Duodenal mucosa (tissue), 2 donors: Measurements from ENCODE around the gene ASAP3.

Experiments used
- H3K27ac ChIP-seq: one replicate; pipeline ENCODE4 v1.7.0; 2013; ENCODE audit warnings: low read depth, low read length
- H3K27me3 ChIP-seq, 2 donors: one replicate each; pipeline ENCODE4 v1.7.0; 2013; ENCODE audit warnings: low read length in 2 of 2, control low read depth in 1 of 2; ENCODE audit not compliant: insufficient read depth in 2 of 2, control insufficient read depth in 1 of 2
- H3K36me3 ChIP-seq, 2 donors: one replicate each; pipeline ENCODE4 v1.7.0; 2013; ENCODE audit warnings: low read length in 2 of 2, control low read depth in 1 of 2; ENCODE audit not compliant: insufficient read depth in 2 of 2, control insufficient read depth in 1 of 2
- H3K4me1 ChIP-seq, 2 donors: one replicate each; pipeline ENCODE4 v1.7.0; 2013; ENCODE audit warnings: low read length in 2 of 2, control low read depth in 1 of 2; ENCODE audit not compliant: insufficient read depth in 2 of 2, control insufficient read depth in 1 of 2
- H3K4me3 ChIP-seq, 2 donors: one replicate each; pipeline ENCODE4 v1.7.0; 2013; ENCODE audit warnings: low read length in 2 of 2, low read depth in 1 of 2
- H3K9ac ChIP-seq, 2 donors: one replicate each; pipeline ENCODE4 v1.7.0; 2013; ENCODE audit warnings: low read length in 2 of 2, low read depth in 1 of 2
- H3K9me3 ChIP-seq, 2 donors: one replicate each; pipeline ENCODE4 v1.7.0; 2013; ENCODE audit warnings: low read length in 2 of 2, control low read depth in 1 of 2; ENCODE audit not compliant: control insufficient read depth in 1 of 2

Gene ASAP3

DNA sequence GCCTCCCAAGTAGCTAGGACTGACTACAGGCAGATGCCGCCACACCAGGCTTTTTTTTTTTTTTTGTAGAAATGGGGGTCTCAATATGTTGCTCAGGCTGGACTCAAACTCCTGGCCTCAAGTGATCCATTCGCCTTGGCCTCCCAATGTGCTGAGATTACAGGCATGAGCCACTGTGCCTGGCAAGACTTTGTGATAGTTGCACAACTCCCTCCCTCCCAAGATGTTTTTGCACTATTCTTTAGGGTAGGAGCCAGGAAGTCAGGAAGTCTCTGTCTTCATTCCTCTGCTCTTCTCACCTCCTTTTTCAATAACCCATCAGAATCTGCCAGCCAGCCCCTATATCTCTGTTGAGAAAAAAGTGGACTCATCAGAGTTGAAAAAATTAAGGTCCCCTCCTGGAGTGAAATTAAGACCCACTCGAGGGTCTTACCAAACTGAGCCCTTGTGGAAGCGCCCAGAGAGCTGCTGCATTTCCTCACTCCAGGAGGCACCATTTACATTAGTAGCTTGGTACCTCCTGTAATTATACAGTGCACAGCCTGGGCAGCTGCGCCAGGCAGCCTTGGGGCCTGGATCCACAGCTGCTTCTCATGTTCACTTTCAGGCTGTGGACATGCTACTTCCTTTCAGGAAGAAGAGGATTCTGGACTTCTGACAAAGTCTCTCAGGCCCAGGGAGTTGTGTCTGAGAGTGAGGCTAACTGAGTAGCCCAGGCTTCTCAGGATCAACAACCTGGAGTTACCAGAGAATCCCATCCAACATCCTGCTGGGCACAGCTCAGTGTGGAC, 83.5 kb downstream of the ASAP3 start:
- no peak overlapping the region for H3K9ac ChIP-seq
- peaks cover 9 to 33% of the 10 kb centered on the region in 2 donors for H3K36me3 ChIP-seq
- no peaks in the 10 kb centered on the region for H3K27me3 ChIP-seq
- no peaks in the 10 kb centered on the region for H3K9me3 ChIP-seq
- H3K4me3 ChIP-seq: no peak overlapping the region
- H3K4me1 ChIP-seq: peaks cover 25 to 26% of the 10 kb centered on the region in 2 donors
- H3K27ac ChIP-seq: no peak overlapping the region

DNA sequence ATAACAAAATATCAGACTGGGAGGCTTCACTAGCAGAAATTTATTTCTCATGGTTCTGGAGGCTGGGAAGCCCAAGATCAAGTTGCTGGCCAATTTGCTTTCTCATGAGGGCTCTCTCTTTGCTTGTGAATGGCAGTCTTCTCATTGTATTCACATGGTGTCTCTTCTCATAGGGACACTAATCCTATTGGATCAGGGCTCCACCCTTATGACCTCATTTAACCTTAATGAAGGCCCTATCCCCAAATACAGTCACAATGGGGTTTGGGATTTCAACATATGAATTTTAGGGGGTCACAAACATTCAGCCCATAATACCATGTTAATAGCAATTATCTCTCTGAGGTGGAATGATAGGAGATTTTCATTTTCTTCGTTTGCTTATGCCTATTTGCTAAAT, 84.8 kb downstream of the ASAP3 start:
- H3K27me3 ChIP-seq: no peaks in the 10 kb centered on the region
- H3K9me3 ChIP-seq: no peaks in the 10 kb centered on the region
- no peak overlapping the region for H3K27ac ChIP-seq
- H3K4me3 ChIP-seq: no peak overlapping the region
- peaks cover 9 to 33% of the 10 kb centered on the region in 2 donors for H3K36me3 ChIP-seq
- H3K4me1 ChIP-seq: peaks cover 23 to 26% of the 10 kb centered on the region in 2 donors
- no peak overlapping the region for H3K9ac ChIP-seq

DNA sequence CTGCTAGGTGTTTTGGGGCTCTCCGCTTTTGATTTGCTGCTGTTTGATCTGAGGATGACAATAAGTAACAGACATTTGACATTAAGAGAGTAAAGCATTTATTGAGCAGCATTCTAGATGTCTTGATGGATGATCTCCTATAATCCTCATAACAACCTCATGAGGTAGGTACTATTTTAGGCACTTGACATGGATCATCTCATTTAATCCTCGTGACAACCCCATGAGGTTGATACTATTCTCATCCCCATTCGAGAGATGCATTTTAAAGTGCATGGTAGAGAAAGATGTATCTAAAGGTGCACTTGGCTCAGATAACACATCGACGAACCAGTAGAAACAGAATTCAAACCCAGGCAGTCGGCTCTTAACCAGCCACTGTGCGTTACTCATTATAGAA, 86.1 kb downstream of the ASAP3 start:
- H3K4me1 ChIP-seq: peaks cover 11 to 16% of the 10 kb centered on the region in 2 donors
- peaks cover 6 to 39% of the 10 kb centered on the region in 2 donors for H3K36me3 ChIP-seq
- no peaks in the 10 kb centered on the region for H3K27me3 ChIP-seq
- no peak overlapping the region for H3K27ac ChIP-seq
- no peaks in the 10 kb centered on the region for H3K9me3 ChIP-seq
- H3K9ac ChIP-seq: no peak overlapping the region
- H3K4me3 ChIP-seq: no peak overlapping the region

DNA sequence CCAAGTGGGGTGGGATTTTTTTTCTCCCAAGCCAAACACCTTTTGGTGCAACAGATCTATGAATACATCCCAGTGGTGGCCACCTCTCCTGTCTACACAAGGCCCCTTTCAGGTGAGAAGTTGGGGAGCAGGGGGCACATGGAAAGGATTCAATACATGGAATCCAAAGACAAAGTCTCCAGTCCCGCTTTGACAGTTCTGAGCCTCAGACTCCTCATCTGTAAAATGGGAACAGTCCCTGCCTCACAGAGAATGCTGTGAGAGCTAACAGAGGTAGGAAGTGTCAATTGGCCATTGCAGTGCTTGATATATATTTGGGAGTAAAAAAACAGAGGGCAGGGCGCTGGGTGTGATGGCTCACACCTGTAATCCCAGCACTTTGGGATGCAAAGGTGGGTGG, 87.6 kb downstream of the ASAP3 start:
- H3K27ac ChIP-seq: no peak overlapping the region
- peaks cover 0 to 10% of the 10 kb centered on the region in 2 donors for H3K4me1 ChIP-seq

DNA sequence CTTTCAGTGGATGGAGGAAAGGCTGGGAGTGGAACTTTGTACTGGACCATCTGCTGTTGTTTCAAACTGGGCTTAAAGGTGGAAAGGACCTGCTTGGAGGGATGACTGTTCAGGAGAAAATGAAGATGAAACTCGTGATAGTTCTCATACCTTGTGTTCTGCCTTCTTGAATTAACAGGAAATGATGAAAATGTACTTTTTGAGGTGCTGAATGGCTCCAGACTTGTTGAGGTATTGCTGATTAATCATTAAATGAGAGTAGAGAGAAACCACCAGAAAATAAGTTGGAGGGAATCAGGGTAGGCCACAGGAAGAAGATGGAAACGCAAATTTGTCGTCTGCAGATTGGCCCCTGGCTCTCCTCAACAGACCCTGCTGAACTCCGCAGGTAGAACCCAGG, 88.1 kb downstream of the ASAP3 start:
- H3K4me1 ChIP-seq: peaks cover 0 to 8% of the 10 kb centered on the region in 2 donors
- H3K9me3 ChIP-seq: no peaks in the 10 kb centered on the region
- H3K27me3 ChIP-seq: no peaks in the 10 kb centered on the region
- H3K4me3 ChIP-seq: no peak overlapping the region
- no peak overlapping the region for H3K27ac ChIP-seq
- peaks cover 0 to 31% of the 10 kb centered on the region in 2 donors for H3K36me3 ChIP-seq
- no peak overlapping the region for H3K9ac ChIP-seq

More for the DNA sequence above, 87.6 kb downstream of the ASAP3 start:
- Histone ChIP-seq H3K27me3 (no peaks in the 10 kb centered on the region), H3K4me3 (no peak overlapping the region), H3K9ac (no peak overlapping the region), H3K9me3 (no peaks in the 10 kb centered on the region), H3K36me3 (peaks cover 0 to 31% of the 10 kb centered on the region in 2 donors)

DNA sequence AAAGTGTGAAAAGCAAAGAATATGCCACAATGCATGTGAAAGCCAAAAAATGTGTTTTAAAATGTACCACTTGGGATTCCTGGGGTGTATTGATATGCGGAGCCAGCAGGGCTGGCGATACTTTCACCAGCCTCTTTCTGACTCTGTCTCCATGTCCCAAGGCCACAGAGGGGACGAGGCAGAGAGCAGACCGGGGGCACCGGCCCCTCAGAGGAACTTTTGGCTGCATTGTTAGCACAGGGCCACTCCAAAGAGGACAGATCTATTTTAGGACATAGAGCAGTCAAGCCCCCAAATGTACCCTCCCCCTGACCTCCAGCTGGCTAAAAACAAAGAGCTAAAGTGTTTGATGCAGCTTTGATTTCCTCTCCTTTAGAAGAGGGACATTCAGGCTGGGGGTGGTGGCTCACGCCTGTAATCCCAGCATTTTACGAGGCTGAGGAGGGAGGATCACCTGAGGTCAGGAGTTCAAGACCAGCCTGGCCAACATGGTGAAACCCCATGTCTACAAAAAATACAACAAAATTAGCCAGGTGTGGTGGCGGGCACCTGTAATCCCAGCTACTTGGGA, 88.7 kb downstream of the ASAP3 start:
- peak overlapping the region; percentile 15 for H3K27ac ChIP-seq
- peaks cover 0 to 31% of the 10 kb centered on the region in 2 donors for H3K36me3 ChIP-seq
- H3K27me3 ChIP-seq: no peaks in the 10 kb centered on the region
- H3K9ac ChIP-seq: no peak overlapping the region
- peaks cover 0 to 6% of the 10 kb centered on the region in 2 donors for H3K4me1 ChIP-seq
- H3K9me3 ChIP-seq: no peaks in the 10 kb centered on the region
- H3K4me3 ChIP-seq: no peak overlapping the region

- H3K9ac ChIP-seq: no peak overlapping the region
- no peak overlapping the region for H3K4me3 ChIP-seq
- peak overlapping the region; percentile 15 for H3K27ac ChIP-seq
Observed at GRCh38 chr1:23394684-23395083, 89.3 kb downstream of the ASAP3 start.

GRCh38 chr1:23394181-23394580, 89.8 kb downstream of the ASAP3 start:
- no peaks in the 10 kb centered on the region for H3K27me3 ChIP-seq
- H3K36me3 ChIP-seq: peaks cover 0 to 31% of the 10 kb centered on the region in 2 donors
- H3K4me3 ChIP-seq: no peak overlapping the region
- H3K4me1 ChIP-seq: peaks cover 0 to 6% of the 10 kb centered on the region in 2 donors
- H3K27ac ChIP-seq: no peak overlapping the region
- no peak overlapping the region for H3K9ac ChIP-seq
- no peaks in the 10 kb centered on the region for H3K9me3 ChIP-seq

More at GRCh38 chr1:23394684-23395083, 89.3 kb downstream of the ASAP3 start:
- no peaks in the 10 kb centered on the region for H3K9me3 ChIP-seq
- peaks cover 0 to 31% of the 10 kb centered on the region in 2 donors for H3K36me3 ChIP-seq
- peaks cover 0 to 6% of the 10 kb centered on the region in 2 donors for H3K4me1 ChIP-seq
- H3K27me3 ChIP-seq: no peaks in the 10 kb centered on the region

GRCh38 chr1:23393706-23394105, 90.3 kb downstream of the ASAP3 start:
- no peak overlapping the region for H3K9ac ChIP-seq
- peaks cover 0 to 6% of the 10 kb centered on the region in 2 donors for H3K4me1 ChIP-seq
- no peak overlapping the region for H3K27ac ChIP-seq
- H3K27me3 ChIP-seq: no peaks in the 10 kb centered on the region
- peaks cover 0 to 31% of the 10 kb centered on the region in 2 donors for H3K36me3 ChIP-seq
- H3K4me3 ChIP-seq: no peak overlapping the region
- H3K9me3 ChIP-seq: no peaks in the 10 kb centered on the region

GRCh38 chr1:23392125-23392855, 91.7 kb downstream of the ASAP3 start:
- Histone ChIP-seq H3K9me3 (no peaks in the 10 kb centered on the region), H3K36me3 (peaks cover 0 to 24% of the 10 kb centered on the region in 2 donors), H3K4me3 (no peak overlapping the region), H3K27me3 (no peaks in the 10 kb centered on the region), H3K4me1 (peaks cover 0 to 6% of the 10 kb centered on the region in 2 donors), H3K9ac (no peak overlapping the region), H3K27ac (no peak overlapping the region)
